Kasumi-1 (cell line): ENCODE measurements around the gene ZIM2.

Source experiments
- DNase-seq, 2 experiments: peaks; one replicate each; lab custom pipeline; 2025; lab: John Stamatoyannopoulos, UW

ZIM2 gene

DNA sequence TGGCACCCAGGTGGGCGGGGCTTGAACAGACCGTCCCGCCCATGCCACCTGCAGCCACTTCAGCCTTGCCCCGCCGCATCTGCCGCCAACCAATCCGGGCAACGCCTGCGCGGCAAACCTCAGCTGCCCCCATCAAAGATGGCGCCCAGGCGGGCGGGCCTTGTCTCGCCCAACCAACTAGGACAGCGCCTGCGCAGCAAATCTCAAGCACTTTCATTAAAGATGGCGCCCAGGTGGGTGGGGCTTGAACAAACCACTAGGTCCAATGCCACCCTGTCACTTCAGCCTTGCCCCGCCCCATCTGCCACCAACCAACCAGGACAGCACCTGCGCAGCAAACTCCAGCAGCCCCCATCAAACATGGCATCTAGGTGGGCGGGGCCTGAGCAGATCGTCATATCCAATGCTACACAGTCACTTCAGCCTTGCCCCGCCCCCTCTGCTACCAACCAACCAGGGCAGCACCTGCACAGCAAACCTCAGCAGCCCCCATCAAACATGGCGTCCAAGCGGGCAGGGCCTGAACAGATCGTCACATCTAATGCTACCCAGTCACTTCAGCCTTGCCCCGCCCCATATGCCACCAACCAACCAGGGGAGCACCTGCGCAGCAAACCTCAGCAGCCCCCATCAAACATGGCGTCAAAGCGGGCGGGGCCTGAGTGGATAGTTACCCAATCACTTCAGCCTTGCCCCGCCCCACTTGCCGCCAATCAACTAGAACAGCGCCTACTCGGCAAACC, 1.4 kb downstream of the ZIM2 start:
- no peak for DNase-seq

DNA sequence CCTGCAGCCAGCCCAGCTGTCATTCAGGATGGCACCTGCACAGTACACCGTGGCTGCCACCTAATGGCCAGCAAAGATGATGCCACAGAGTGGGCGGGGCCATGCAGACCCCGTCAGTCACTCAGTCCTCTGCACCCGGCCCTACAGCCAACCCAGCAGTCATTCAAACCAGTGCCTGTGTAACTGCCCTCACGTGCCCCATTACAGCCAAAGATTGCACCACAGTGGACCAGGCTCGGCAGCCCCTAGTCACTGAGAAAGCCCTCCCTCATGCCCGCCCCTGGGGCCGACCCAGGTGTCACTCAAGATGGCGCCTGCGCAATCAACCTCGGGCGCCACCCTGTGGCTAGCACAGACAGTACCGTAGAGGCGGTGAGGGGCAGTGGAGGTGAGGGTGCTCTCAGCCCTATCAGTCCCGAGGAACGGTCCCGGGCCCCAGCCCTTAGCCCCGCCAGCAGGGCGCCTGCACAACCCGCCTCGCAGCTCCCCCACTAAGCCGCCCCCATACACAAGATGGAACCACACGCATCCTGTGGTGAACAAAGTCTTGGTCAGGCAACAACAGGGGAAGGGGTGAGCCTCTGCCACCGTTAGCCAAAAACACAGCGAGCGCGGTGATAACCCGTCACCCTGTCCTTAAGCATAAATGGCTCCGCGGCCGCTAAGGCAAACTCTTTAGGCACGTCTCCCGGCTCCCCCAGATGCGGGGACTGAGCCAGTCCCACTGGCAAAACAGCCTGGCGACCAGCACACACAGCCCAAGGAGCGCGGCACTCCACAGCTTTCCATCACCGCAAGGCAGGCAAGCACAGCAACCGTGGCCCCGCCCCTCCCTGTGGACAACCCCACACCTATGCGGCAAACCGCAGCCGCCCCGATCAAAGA, 2.3 kb downstream of the ZIM2 start:
- no peak for DNase-seq

DNA sequence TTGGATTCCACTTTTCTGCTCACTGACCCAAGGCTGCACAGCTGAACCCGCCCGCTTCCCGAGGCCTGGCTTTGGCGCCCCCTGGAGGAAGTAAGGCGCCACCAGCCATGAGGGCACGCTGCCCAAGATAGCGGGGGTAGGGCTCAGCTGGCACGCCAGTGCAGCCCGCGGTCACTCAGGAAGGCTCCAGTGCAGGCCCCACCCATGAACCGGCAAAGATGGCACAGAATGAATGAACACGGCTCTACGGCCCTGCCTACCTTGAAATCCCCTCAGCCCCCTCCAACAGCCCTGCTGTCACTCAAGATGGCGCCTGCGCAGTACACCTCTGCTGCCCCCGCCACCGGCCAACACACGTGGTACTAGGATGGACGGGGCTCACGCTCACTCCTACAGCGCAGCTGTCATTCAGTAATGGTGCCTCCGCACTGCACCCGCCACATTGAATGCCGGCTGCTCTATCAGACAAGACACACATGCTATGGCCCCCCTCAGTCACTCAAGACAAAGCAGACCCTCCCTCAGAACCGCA, 3.0 kb downstream of the ZIM2 start:
- no peak for DNase-seq

DNA sequence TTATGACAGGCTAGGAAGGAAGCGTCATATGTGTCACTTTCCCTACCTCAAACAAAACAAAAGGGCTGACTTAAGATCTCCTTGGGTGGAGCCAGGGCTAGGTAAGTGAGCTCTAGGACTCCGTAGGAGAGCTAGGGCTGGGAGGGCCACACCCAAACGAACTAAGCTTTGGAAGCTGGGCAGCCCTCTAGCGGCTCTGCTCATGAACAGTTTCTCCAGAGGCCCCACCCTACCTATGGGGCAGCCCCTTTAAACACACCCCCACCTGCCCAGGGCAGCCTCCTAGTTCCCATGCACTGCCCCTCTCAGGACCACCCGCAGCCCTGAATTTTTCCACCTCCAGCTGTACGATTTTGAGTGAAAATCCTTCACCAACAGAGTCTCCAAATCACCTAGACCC, 3.5 kb downstream of the ZIM2 start:
- no peak for DNase-seq

DNA sequence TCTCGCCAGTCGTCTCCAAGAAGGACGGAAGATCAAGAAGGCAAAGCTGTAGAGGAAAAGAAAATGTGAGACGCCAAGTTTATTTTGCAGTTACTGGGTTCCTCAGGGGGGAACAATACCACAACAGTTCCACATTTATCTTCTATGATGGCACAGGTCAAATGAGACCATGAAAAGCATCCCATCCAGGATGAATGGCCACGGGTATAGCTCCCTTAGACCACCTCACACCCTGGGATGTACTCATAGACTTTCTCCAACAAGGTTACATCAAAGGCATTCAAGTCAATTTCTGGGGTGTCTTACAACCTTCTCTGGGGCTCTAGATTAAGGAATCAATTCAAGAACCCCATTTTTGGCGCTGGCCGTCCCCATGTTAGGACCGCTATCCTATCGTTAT, 4.5 kb downstream of the ZIM2 start:
- no peak for DNase-seq

DNA sequence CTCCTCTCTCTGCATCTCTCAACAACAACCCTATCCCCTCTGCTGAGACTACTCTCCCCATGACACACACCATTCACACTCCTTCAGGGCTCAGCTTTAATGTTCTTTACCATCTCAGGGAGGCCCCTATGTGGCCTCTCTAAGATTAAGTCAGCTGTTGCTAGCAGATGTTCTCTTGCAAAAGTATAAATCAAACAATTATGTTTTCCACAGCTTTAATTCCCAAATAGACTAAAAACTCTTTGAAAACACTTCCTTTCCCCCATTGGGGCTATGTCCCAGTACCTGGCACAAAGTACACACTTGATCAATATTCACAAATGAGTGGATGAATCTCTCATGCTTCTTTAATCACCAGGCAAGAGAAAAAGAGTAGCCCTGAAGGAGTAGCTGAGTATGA, 5.1 kb downstream of the ZIM2 start:
- DNase-seq, result no peak

DNA sequence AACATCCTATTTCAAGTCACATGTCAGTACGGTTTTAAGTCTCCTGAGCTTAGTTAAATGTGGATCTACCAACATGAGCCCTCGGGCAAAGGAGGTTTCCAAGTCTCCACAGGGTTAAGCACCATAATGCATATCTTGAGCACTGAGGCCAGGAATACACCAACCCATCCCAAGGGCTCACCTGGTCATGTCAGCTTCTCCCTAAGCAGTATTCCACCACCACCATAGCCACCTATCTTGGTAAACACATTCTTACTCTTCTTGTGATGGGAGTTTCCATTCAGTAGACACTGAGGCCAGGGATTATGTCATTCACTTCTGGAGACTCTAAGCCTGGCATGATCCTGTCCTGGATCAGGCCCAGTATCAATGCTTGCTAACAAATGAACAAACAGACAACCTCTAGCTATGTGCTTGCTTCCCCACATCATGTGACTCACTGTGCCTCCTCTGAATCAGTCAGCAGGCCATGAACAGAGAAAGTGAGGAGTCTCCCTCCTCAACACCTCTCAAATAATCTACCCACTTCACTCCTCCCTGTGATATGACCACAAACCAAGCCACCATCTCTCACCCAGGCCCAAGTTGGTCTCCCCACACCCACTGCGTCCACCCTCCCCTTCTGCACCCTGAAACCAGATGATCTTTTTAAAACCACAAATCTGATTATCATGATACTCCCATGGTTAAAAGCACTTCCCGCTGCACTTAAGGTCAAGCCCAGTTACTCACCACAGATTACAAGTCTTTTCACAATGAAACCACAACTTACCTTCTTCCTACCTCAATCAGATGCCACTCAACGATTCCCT, 5.8 kb downstream of the ZIM2 start:
- no peak for DNase-seq

DNA sequence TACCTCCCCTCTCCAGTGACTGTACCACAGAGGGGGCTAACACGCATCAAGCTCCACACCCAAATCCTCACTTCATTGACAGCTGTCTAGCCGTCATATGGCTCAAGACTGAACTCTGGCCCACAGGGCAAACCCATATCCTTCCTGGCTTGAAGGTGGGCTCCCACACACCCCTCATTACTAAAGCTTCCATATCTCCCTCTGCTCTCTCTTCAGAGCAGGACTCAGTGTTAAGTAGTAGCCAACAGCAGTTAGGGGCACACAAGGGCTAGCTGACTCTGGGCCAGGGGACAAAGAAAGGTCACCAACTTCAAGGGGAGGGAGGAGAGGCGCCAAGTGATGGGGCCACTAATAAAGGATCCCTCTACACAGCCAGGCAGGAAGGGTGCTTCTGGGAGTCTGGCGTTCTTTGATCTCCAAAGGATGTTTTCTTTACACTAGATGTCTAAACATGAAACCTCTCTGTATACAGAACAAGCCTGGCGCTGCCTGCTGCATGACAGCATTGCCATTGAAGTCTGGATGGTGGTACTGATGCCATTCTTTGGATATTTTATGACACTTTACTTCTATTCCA, 8.1 kb downstream of the ZIM2 start:
- no peak for DNase-seq

DNA sequence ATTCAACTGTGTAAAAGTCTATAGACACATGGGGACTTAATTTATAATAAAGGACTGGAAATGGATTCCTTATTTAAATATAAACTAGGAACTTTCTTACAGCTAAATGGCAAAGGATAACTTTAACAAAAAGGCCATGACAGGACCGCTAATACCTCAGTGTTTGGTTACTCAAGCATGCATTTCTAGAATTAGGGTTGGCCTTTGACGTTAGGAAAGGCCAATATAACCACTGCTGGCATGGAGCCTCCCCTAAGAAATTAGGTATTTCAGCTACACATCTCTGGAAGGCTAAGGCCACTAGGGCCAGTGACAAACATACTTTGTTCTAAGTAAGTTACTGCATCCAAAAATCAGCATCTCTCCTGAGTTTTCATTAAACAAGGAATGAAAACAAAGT, 9.3 kb downstream of the ZIM2 start:
- no peak for DNase-seq

DNA sequence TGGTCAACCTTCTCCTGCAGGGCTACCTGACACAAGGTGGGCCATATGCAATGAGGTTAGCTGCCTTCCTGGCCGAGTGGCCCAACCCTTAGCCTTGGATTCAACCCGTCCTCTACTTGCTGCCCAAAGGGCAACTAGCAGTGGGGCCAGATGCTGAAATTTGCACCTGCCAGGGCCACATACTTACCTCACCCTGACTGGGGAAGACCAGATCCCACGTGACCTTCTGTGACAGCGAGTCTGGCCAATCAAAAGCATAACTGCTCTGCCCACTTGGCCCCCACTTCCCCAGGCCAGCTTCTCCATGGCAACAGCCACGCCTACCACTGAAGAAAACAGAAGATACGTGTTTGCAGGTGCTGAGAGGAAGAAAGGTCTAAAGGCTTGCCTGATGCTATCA, 10.9 kb downstream of the ZIM2 start:
- no peak for DNase-seq

DNA sequence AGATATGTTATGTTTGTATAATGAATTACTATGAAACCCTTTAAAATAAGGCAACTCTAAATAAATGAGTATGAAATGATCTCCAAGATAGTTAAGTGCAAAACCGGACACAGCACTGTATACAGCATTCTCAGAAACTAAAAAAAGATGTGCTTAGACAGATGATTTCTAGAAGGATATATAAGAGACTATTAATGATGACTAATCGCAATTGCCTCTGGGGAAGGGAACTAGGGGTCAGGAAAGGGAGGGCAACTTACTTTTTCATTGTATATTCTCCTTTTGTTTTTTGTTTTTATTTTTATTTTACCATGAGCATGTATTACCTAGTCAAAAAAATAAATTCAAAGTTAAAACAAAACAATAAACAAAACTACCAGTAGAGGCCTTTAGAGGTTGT, 12.8 kb downstream of the ZIM2 start:
- no peak for DNase-seq

DNA sequence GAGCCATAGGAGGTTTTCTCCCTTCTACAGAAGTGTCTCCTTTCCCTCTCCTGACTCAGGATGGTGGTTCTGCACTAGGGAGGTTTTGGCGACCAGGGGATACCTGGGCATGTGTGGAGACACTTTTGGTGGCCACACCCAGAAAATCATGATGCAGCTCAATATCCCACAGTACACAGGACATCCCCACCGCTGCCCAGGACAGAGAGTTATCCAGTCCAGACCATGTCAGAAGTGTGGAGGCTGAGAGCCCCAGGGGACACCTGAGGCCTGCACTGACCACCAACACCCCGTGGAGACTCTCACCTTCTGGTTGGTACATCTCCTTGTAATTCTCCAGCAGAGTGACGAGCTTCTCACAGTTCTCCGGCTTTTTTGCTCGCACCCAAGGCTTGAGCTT, 16.6 kb downstream of the ZIM2 start:
- DNase-seq, result no peak

DNA sequence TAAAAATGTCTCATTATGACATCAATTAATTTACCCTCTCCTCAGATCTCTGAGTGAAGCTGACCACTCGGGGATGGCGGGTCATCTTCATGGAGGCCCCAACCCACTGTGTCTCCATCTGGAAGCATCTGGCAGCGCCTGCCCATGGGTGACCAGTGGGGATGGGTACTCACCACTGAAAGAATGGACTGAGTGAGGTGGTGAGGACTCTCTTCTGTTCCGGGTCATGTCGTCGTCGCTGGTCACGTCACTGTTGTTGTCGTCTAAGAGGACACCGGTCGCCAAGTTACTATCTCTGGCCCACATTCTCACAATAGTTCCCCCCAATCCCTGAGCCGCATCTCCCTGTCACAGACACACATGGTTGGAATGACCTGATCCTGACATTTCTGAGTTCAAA, 17.1 kb downstream of the ZIM2 start:
- DNase-seq, result no peak

DNA sequence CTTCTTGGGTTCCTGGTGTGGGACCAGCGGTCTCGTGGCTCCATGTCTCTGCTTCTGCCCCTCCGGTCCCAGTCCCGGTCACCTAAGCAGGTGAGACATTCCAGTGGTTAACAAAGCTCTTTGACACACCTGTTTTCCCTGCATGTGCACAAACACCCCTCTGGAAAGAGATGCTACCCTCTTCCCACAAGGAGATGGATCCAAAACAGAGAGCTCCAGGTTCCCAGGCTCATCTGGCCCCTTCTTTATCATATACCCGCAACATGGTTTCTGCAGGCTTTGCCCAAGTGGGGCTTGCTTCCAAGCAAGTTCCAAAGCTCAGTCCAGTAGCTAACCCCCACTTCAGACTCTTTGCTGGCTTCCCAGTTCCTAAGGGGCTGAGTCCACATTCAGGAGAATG, 17.8 kb downstream of the ZIM2 start:
- no peak for DNase-seq

DNA sequence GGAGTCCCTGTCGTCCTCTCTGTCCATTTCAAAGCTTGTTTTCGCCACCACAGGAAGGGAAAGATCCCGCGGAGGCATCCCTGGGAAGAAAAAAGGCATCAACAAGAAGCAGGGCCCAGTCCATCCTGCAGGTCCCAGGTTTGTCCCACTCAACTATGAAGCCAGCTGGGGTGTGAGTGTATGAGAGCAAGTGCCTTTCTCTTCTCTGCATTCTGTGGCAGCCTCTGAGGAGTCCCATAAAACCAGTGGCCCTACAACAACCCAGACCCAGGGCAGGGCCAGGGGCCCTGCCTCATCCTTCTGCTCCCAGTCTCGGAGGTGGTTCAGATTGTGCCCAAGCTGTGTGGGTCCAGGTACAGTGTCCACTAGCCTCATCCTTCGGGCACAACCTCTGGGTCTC, 18.9 kb downstream of the ZIM2 start:
- DNase-seq, result no peak

DNA sequence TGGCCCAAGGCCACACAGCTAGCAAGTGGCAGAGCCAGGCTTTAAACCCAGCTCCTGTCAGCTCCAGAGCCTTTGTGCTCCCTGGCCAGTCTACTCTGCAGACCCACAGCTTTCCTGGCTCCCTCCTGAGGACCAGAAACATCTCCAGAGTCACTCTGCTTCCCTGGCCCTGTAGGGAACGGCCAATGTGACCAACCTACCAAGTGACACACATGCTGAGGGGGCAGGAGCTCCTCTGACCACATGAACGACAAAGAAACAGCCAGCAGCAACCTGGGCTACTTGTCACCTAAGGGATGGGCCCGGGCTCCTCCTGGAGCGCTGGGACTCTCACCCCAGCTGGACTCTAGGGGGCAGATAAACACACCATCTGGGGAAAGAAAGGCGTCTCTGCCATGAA, 19.3 kb downstream of the ZIM2 start:
- no peak for DNase-seq

DNA sequence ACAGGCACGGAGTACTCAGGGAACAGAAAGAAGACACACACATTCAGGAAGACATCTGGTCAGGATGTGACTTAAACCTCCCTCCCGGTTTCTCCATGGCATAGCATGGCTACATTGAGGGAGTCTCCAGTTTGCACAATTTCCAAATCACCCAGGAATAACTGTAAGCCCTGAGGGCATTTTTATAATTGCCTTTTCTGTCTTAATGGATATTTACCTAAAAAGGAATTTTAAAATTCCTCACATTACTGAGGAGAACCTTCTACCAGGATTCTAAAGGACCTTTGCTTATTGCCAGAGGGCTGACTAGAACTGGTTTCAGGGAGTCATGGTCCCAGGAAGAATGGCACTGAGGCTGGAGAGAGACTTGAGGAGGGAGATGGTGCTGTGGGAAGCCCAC, 21.4 kb downstream of the ZIM2 start:
- no peak for DNase-seq

DNA sequence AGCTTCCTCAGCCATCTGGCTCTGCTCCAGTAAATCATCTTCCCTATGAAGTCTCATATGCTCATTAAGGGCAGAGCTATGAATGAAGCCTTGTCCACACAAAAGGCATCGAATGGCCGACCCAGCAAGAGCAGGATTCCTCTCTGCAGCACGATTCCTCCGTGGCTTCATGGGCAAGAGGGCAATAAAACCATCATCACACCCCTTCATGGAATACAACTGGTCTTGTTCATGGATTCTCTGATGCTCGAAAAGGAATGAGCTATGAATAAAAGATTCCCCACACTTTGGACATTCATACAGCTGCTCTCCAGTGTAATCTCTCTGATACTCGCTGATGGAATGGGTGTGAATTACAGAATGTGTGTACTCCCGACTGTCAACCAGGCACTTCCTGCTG, 25.9 kb downstream of the ZIM2 start:
- no peak for DNase-seq

DNA sequence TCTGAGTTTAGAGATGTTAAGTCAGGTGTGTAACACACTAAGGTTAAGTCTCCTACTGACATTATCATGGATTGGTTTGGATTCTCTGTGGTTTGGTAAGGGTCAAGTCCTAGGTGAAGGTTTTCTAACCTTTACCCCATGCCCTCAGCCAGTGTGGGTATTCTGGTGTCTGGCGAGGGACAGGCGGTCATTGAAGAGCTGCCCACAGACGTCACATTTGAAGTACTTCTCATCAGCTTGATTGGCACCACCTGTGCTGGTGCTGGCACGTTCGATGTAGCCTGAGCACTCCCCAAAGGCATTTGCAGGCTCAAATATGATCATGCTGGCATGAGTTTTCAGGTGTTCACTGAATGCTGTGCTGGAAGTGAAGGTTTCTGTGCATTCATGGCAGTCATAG, 27.0 kb downstream of the ZIM2 start:
- DNase-seq, result no peak

DNA sequence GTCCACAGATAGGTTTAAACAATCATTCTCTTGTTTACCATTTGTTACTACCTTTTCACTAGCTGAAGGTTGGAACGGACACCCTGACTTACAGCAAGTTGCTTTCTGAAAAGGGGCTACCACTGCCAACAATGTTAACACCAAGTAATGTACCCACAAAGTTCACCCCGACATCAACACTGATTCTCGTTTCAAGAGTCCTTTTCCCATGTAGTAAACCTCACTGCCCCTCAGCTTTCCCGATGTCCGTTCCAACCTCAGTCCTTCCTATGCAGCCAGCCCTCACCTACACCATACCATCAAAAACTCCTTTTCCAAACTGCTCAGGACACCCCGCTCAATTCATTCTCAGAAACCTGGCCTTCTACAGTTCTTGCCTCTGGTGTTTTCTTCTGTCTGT, 29.0 kb downstream of the ZIM2 start:
- DNase-seq, result no peak

DNA sequence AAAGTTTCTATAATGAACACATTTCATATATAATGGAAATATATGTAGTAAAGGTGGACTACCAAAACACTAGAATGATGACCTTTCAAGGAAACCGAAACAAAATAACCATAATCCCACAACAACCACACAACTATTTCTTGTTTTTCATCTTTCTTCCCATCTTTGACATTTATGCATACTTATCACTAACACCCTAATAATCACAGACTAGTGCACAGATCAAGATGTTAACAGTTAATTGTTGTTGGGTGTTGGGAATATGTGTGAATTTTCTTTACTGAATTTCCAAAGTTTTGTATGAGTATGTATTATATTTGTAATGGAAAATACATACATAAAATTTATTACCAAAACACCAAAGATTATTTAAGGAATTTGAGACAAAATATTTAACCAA, 30.3 kb downstream of the ZIM2 start:
- DNase-seq, result no peak

DNA sequence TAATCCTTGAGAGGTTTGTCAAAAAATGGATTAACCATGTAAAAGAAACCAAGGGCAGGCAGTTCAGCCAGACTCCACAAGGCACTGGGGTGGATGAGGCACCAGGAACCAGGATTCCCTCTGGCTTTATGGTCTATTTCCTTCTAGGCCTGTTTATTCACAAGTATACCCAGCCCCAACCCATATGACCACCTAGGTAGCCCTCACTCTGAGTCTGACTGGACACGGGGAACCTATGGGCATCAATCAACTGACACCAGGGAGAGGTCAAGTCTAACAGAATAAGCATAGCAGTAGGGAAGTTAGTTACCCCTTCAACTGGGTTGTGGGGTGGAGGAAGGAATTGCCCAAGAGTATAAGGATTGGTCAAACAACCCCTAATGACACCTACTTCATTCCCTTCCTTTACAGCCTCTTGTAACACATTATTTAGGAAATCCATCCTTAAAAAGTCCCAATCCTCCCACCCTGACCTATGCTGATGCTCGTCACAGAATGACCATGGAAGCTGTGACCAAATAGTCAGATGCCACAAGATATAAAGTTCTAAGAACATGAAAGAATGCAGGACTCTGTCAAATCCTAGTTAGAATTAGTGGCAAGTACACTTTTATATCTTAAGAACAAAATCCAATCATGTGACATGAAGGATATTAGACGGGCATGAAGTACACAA, 31.7 kb downstream of the ZIM2 start:
- no peak for DNase-seq
